HepG2 (cell line): ENCODE measurements around the gene TAS2R30.

Experiments used
- KAT7 ChIP-seq: IDR thresholded peaks from 2 replicates; pipeline ENCODE4 v1.6.1; 2018; ENCODE audit warnings: borderline replicate concordance, missing compliant biosample characterization
- RBFOX2 ChIP-seq: fragments of 200-400 bp; formaldehyde crosslinking; IDR thresholded peaks from 2 replicates; pipeline ENCODE4 v1.6.1; 2017; ENCODE audit warnings: low read depth, mild to moderate bottlenecking, low read length
- SETDB1 ChIP-seq: sonication (generic); formaldehyde crosslinking; IDR thresholded peaks from 2 replicates; pipeline ENCODE4 v1.5.1; 2020; ENCODE audit warnings: missing genetic modification reagents, mild to moderate bottlenecking, borderline replicate concordance
- SIN3A ChIP-seq: IDR thresholded peaks from 2 replicates; pipeline ENCODE4 v1.6.1; 2011; ENCODE audit warnings: low read depth, mild to moderate bottlenecking, control low read depth, low read length, borderline replicate concordance
- TSC22D2 ChIP-seq: sonication (generic); formaldehyde crosslinking; IDR thresholded peaks from 2 replicates; pipeline ENCODE4 v1.5.1; 2020; ENCODE audit warnings: missing genetic modification reagents, mild to moderate bottlenecking, borderline replicate concordance
- ZNF274 ChIP-seq: sonication (generic); formaldehyde crosslinking; IDR thresholded peaks from 2 replicates; pipeline ENCODE4 v1.5.1; 2020; ENCODE audit warnings: mild to moderate bottlenecking, missing genetic modification reagents
- ZZZ3 ChIP-seq: sonication (generic); formaldehyde crosslinking; IDR thresholded peaks from 2 replicates; pipeline ENCODE4 v1.4.0; 2020; ENCODE audit warnings: missing genetic modification reagents, mild to moderate bottlenecking, borderline replicate concordance

GRCh38 chr12:11108862-11109261 is 25.6 kb downstream of the TAS2R30 start:
- TF ChIP-seq ZZZ3 (CRISPR knock-in tag): no peak
- TF ChIP-seq SETDB1 (CRISPR knock-in tag): no peak
- no peak for TF ChIP-seq SIN3A
- TF ChIP-seq KAT7 (CRISPR knock-in tag): no peak
- no peak for TF ChIP-seq ZNF274 (CRISPR knock-in tag)
- TF ChIP-seq TSC22D2 (CRISPR knock-in tag): no peak
- no peak for TF ChIP-seq RBFOX2
